OCI-LY3 (cell line): ENCODE results near the gene PHPT1.

ENCODE experiments used
- CTCF ChIP-seq: fragments of 200-600, 300-600 bp; sonication (generic); IDR thresholded peaks from 2 replicates; pipeline ENCODE4 v1.5.1; 2014; ENCODE audit warnings: antibody characterized with exemption, low read length, low read depth
- EZH2phosphoT487 ChIP-seq: fragments of 200-600 bp; shearing (Covaris generic); IDR thresholded peaks from 2 replicates; pipeline ENCODE4 v1.6.1; 2018; ENCODE audit warnings: antibody characterized with exemption, mixed run types, low read depth

DNA sequence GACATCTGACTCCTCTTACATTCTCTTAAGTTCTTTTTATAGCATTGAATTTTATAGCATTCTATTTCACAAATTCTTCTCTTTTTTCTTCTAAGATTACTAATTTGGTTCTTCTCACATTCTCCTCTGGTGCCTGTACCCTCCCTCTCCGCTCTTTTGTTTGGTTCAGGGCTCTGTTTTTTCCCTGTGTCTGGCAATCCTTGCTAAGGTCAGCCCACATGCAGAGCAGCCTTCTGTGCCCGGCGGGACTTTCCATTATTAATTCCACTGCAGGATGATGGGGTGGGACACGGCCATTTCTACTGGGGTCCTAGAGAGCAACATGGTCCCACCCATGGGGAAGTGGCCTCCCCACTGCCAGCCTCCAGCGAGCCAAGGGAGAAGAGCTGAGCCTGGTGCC, 27.3 kb downstream of the PHPT1 start:
- TF ChIP-seq CTCF, result no peak
- TF ChIP-seq EZH2phosphoT487, result no peak
